GM18511 (cell line): ENCODE measurements around the gene CCDC183.
"Not testable (repeated sequence)": the region's sequence is repeated elsewhere in the genome, so short reads cannot be mapped to it uniquely, and the experiment has no call there.

Experiments
- ATAC-seq: cut with Tn5 transposase; IDR thresholded peaks from one replicate; pipeline ENCODE4 v1.9.1; 2021; ENCODE audit warnings: mild to moderate bottlenecking, moderate library complexity; ENCODE audit not compliant: unreplicated experiment

CCDC183 gene

DNA sequence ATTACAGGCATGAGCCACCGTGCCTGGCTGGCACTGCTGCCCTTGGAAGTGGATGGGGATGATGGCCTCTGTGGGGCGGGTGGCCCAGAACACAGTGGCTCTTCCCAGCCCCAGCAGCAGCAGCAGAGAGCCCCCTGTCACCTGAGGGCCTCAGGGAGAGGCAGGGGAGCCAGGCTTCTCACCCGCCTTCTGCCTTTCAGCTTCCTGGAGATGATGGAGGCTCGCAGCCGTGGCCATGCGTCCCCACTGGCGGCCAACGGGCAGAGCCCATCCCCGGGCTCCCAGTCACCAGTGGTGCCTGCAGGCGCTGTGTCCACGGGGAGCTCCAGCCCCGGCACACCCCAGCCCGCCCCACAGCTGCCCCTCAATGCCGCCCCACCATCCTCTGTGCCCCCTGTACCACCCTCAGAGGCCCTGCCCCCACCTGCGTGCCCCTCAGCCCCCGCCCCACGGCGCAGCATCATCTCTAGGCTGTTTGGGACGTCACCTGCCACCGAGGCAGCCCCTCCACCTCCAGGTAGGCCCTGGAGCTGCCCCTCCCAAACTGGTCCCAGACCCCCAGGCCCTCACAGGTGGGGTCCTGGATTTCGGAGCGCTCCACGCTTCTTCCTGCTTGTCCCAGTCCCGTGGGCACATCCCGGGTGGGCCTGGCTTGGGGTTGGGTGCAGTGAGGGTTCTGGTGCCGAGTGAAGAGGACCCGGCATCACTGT is 41.2 kb downstream of the CCDC183 start:
- ATAC-seq = no peak

GRCh38 chr9:136837856-136838277 is 41.7 kb downstream of the CCDC183 start:
- not testable (repeated sequence) for ATAC-seq

- no peak for ATAC-seq
Observed at GRCh38 chr9:136838314-136839228, 42.4 kb downstream of the CCDC183 start.

DNA sequence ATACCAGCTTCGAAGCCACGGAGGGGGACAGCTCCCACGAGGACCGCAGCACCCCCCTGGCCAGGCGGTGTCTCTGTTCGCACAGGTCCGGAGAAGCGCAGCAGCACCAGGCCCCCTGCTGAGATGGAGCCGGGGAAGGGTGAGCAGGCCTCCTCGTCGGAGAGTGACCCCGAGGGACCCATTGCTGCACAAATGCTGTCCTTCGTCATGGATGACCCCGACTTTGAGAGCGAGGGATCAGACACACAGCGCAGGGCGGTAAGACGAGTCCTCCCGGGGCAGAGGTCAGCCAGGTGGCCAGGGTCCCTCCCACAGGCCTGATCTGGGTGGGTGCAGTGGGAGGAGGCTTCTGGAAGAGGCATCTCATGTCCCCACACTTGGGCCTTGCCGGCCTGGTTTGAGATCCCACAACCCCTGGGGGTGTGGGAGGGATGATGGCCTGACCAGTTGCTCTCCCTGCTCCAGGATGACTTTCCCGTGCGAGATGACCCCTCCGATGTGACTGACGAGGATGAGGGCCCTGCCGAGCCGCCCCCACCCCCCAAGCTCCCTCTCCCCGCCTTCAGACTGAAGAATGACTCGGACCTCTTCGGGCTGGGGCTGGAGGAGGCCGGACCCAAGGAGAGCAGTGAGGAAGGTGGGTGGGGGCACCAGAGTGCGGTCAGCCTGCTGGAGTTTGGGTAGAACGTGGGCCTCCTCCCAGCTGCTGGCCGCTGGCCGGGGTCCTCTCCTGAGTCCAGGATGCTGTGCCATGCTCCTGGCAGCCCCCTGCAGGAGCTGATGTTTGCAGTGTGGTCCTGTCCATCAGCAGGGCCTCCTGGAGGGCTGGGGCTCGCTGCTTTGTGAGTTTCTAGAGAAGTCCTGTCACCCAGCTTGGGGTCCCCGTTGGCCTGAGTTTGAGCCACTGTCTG is 43.3 kb downstream of the CCDC183 start:
- no peak for ATAC-seq

GRCh38 chr9:136840140-136840876 is 44.2 kb downstream of the CCDC183 start:
- ATAC-seq = no peak

DNA sequence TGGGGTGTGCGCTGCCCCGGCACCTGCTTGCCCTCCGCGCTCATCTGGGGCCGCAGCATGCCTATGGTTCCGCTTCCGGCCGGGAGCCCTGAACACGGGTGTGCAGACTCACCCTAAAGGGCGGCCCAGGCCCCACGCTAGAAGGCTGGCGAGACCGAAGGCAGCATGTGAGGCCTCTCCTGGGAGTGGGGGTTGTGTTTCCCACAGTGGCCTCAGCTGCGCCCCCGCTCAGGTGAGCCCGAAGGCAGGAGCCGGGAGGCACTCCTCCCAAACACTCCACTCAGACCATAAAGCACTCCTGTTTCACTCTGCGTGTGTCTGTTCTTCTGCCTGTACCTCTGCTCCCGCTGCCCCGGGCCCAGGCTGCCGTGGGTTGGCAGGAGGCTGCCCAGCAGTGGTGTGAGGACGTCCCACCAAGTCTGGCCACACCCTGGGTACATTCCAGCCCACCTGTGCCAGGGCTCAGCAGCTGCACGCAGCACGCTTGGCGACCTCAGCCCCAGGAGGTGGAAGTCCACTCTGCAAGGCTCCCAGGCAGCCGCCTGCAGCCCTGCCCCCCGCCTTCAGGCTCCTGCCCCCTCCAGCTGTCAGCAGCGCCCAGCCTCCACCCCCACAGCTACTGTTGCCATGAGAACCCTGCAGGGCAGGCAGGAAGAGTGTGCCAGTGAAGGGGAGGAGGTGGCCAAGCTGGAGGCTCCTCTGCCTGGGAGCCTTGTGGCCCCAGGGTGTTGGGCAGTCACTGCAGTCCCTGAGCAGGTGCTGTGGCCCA is 44.9 kb downstream of the CCDC183 start:
- no peak for ATAC-seq

- ATAC-seq = not testable (repeated sequence)
Observed at GRCh38 chr9:136841646-136842379, 45.7 kb downstream of the CCDC183 start.

GRCh38 chr9:136842380-136842948 is 46.3 kb downstream of the CCDC183 start, which contains the start of gene AJM1:
AJM1 (plus strand) TSS chr9:136842478; CDS start chr9:136844415, 1,937 bp downstream.
- ATAC-seq = peak; percentile 75

GRCh38 chr9:136843159-136843800 is 47.1 kb downstream of the CCDC183 start:
- not testable (repeated sequence) for ATAC-seq

- ATAC-seq = not testable (repeated sequence)
Observed at GRCh38 chr9:136843801-136844740, 47.9 kb downstream of the CCDC183 start.

GRCh38 chr9:136844761-136845464 is 48.8 kb downstream of the CCDC183 start:
- no peak for ATAC-seq

- ATAC-seq = no peak
Observed at GRCh38 chr9:136845465-136846260, 49.5 kb downstream of the CCDC183 start.

GRCh38 chr9:136846376-136847087 is 50.4 kb downstream of the CCDC183 start:
- ATAC-seq = no peak

- ATAC-seq = no peak
Observed at GRCh38 chr9:136847088-136847825, 51.1 kb downstream of the CCDC183 start.
